Measurements from ENCODE around the gene MVD.

MVD gene

GRCh38 chr16:88684569-88685155 is 21.8 kb upstream of the MVD start:
- peaks cover 0 to 22% (median 19%) of the 10 kb centered on the region in 4 donors for H3K4me1 ChIP-seq
- peak overlapping the region in 1 of 2 donors; percentile 46 for H3K4me3 ChIP-seq
- DNase-seq: no peak
- H3K36me3 ChIP-seq: no peaks in the 10 kb centered on the region
- no peak for TF ChIP-seq CTCF (IDR thresholded peaks at IDR 0.05)
- H3K27me3 ChIP-seq: peaks cover 2 to 88% of the 10 kb centered on the region in 2 donors
- intact Hi-C loops (cut with DNase I; ENCODE audit: low total_unique reads): no loop called here
- H3K27ac ChIP-seq: no peak overlapping the region
- H3K9me3 ChIP-seq: no peaks in the 10 kb centered on the region

DNA sequence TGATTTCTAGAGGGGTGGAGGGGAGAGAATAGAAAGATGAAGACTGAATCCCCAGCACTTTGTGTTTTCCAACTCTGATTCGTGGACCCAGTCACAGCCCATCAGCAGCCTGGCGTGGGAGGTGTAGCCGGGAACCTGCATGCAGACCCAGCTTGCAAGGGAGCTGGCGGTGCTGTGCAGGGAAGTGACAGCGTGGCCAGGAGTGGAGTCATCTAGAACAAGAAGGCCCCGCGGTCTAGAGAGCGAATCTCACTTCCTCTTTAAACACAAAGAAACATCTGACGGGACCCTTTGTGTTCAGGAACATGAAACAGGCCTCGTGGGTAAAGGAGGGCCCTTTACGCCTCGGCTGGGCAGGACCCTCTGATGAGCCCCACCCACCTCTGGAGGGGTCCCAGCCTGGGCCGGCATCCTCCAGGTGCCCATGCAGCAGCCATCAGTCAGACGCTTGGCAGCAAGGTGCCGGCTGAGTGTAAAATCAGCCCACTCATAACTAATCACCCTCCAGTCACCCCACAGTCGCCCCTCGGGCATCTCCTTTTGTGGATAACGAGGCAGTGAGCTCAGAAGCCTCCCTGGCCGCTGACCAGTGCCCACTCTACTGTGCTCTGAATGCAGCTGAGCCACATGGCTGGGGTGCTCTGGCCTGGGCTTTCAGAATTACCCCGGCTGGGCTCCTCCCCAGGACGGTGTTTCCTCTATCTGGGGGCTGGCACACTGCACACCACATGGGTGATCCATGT is 19.0 kb upstream of the MVD start:
- peak in 1 of 2 donors; percentile 79 for DNase-seq
- H3K36me3 ChIP-seq: no peaks in the 10 kb centered on the region
- no peak for TF ChIP-seq CTCF (IDR thresholded peaks at IDR 0.05)
- peaks cover 0 to 19% (median 16%) of the 10 kb centered on the region in 4 donors for H3K4me1 ChIP-seq
- H3K4me3 ChIP-seq: no peak overlapping the region
- no peak overlapping the region for H3K27ac ChIP-seq
- no peaks in the 10 kb centered on the region for H3K9me3 ChIP-seq
- intact Hi-C loops (cut with DNase I; ENCODE audit: low total_unique reads): no loop called here
- H3K27me3 ChIP-seq: peaks cover 2 to 84% of the 10 kb centered on the region in 2 donors

DNA sequence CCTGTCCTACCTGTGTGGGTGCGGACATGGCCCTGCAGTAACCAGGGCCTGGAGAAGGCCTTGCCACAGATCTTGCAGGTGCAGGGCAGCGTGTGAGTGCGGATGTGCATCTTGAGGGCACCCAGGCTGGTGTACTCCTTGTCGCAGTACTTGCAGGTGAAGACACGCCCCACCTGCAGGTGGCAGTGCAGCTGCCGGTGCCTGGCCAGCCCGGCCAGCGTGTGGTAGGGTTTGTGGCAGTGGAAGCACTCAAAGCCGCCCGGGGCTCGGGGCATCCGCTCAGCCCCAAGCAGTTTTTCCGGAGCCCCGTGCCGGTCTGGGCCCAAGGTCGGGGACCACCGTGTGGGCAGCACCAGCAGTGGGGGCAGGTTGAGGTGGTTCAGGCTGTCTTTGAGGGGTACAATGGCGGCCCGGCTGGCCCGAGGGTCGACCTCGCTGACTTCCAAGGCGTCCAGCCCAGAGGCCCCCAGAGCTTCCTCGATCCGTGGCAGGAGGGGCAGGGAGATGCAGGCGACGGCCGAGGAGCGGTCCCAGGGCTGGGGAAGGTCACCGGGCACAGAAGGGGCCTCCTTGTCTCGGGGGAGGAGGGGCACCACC is 18.3 kb upstream of the MVD start:
- DNase-seq: no peak
- no peaks in the 10 kb centered on the region for H3K36me3 ChIP-seq
- H3K4me3 ChIP-seq: no peak overlapping the region
- TF ChIP-seq CTCF (IDR thresholded peaks at IDR 0.05): no peak
- H3K27ac ChIP-seq: no peak overlapping the region
- H3K4me1 ChIP-seq: peaks cover 0 to 12% (median 9%) of the 10 kb centered on the region in 4 donors
- no peaks in the 10 kb centered on the region for H3K9me3 ChIP-seq
- H3K27me3 ChIP-seq: peaks cover 2 to 83% of the 10 kb centered on the region in 2 donors
- intact Hi-C loops (cut with DNase I; ENCODE audit: low total_unique reads): no loop called here

GRCh38 chr16:88680554-88681083 is 17.7 kb upstream of the MVD start:
- no peaks in the 10 kb centered on the region for H3K9me3 ChIP-seq
- H3K4me1 ChIP-seq: peaks cover 0 to 6% (median 4%) of the 10 kb centered on the region in 4 donors
- no peak for DNase-seq
- peaks cover 0 to 77% of the 10 kb centered on the region in 2 donors for H3K27me3 ChIP-seq
- H3K4me3 ChIP-seq: no peak overlapping the region
- H3K27ac ChIP-seq: no peak overlapping the region
- H3K36me3 ChIP-seq: no peaks in the 10 kb centered on the region
- no peak for TF ChIP-seq CTCF (IDR thresholded peaks at IDR 0.05)
- intact Hi-C loops (cut with DNase I; ENCODE audit: low total_unique reads): no loop called here

DNA sequence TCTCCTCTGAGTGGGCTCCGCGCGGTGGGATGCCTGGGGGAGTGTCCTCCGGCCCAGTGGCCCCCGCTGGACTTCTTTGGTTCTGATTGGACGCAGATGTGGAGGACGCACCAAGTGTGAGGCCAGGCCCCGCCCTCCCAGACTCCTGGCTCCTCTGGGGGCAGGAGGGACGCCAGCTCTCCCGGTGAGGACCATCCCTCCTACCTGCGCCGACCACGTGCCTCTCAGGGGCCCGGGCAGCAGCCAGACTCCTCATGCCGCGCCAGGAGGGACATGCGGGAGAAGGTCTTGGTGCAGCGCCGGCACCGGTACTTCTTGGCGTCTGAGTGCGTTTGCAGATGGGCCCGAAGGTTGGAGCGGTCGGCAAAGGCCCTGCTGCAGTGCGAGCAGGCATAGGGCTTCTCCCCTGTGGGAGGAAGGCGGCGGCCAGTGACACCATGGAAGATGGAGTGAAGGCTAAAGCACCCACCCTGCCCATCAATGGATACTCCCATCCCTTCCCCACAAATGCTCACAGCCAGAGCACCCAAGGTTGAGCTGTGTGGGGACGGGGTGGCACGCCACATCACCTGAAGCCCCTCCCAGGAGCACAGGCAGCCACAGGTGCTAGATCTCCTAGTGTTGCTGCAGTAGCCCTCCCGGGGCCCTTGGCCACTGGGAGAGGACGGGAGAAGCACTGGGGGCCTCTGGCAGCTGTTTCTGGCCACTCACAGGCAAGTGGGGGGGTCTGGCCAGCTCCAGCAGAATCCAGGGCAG is 15.5 kb upstream of the MVD start:
- Histone ChIP-seq H3K36me3 (peaks cover 0 to 12% (median 5%) of the 10 kb centered on the region in 3 donors), H3K4me3 (no peak overlapping the region), H3K9me3 (no peaks in the 10 kb centered on the region), H3K27me3 (peaks cover 0 to 56% of the 10 kb centered on the region in 2 donors), H3K27ac (no peak overlapping the region), H3K4me1 (no peaks in the 10 kb centered on the region)
- TF ChIP-seq CTCF (IDR thresholded peaks at IDR 0.05): no peak
- intact Hi-C loops (cut with DNase I; ENCODE audit: low total_unique reads): no loop called here
- no peak for DNase-seq

All from tibial artery (tissue), 4 donors.